ENCODE data around the gene TECPR1. TPM values are rescaled to one million over a fixed set of nuclear protein-coding genes. Genes with fewer than 3 reads are reported as not detected.

TECPR1 gene
- total RNA-seq, 2 experiments from 2014 or later, result 34.5 to 35.3 TPM

- H3K27me3 Mint-ChIP-seq, result no peaks in the 10 kb centered on the region
- peaks cover 6% of the 10 kb centered on the region for H3K36me3 Mint-ChIP-seq
- intact Hi-C loops (cut with micrococcal nuclease), result no loop called here
- ChIA-PET CTCF (interaction anchor here (3.2 to 19.6 kb wide), 2 partner anchors 9 to 157 kb away, joined by 22 to 368 read pairs; no protein-coding TSS in a partner anchor), POLR2A (no interaction called here)
- no peaks in the 10 kb centered on the region for H3K9me3 Mint-ChIP-seq
- H3K4me3 Mint-ChIP-seq, result no peak overlapping the region
- no peak for DNase-seq
- no peak overlapping the region for H3K27ac Mint-ChIP-seq
- H3K4me1 Mint-ChIP-seq (ENCODE audit: low read depth), result no peaks in the 10 kb centered on the region
Observed at GRCh38 chr7:98178321-98178720, 73.7 kb downstream of the TECPR1 start.

DNA sequence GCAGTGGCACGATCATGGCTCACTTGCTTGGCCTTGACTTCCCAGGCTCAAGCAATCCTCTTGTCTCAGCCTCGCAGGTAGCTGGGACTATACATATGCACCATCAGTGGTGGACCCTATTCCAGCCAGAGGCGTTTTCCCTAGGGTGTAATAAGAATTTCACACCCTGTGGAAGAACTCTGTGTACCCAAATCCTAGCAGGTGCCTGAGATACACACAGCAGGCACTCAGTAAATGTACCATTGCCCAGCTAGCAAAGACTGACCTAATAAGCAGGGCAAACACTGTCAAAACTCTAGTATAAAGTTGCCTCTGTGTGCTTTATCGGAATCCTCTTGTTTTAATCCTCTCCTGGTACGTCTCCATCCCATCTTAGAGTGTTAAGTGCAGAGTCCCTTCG, 74.5 kb downstream of the TECPR1 start:
- CTCF ChIA-PET, result interaction anchor here (3.2 to 19.6 kb wide), 2 partner anchors 9 to 157 kb away, joined by 22 to 368 read pairs; no protein-coding TSS in a partner anchor
- Mint-ChIP-seq H3K27me3 (no peaks in the 10 kb centered on the region), H3K36me3 (peaks cover 2% of the 10 kb centered on the region), H3K9me3 (no peaks in the 10 kb centered on the region), H3K4me3 (no peak overlapping the region), H3K27ac (no peak overlapping the region), H3K4me1 (ENCODE audit: low read depth) (no peaks in the 10 kb centered on the region)
- intact Hi-C loops (cut with micrococcal nuclease), result no loop called here
- POLR2A ChIA-PET, result no interaction called here
- DNase-seq, result no peak

DNA sequence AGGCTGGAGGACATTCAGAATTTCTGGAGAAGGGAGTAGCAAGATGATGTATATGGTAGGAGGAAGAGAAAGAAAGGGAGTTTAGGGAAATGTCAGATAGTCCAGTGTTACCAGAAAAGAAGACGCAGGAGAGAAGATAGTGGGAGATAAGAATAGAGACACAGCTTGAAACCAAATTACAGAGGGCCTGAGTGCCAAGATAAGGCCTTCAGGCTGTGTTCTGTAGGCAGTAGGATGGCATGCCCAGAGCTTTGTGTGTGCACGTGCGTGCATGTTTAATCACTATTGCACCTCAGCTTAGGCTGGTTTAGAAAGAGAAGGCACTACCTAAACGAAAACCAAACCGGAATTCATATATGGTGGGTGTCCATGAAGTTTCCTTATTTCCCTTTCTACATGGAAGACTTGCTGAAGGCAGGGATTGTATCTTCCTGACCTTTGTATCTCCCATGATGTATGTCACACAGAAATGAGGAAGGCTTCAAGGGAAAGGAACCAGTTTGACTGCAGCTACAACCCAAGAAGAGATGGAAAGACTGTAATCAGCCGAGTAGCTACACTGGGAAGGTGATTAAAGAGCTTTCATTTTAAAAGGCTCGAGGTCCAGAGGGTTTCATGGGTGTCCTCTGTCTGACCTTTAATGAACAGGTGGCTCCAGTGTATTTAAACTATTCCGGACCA, 76.6 kb downstream of the TECPR1 start:
- CTCF ChIA-PET, result interaction anchor here (0.6 to 19.6 kb wide), 3 partner anchors 9 to 155 kb away, joined by 4 to 368 read pairs (median 4); no protein-coding TSS in a partner anchor
- POLR2A ChIA-PET, result no interaction called here
- Mint-ChIP-seq H3K4me1 (ENCODE audit: low read depth) (no peaks in the 10 kb centered on the region), H3K27ac (no peak overlapping the region), H3K9me3 (no peaks in the 10 kb centered on the region), H3K27me3 (no peaks in the 10 kb centered on the region), H3K4me3 (no peak overlapping the region), H3K36me3 (peaks cover 8% of the 10 kb centered on the region)
- no peak for DNase-seq
- intact Hi-C loops (cut with micrococcal nuclease), result no loop called here

- CTCF ChIA-PET, result interaction anchor here (19.6 kb wide), 1 partner anchor 154 kb away, joined by 368 read pairs; no protein-coding TSS in a partner anchor
- intact Hi-C loops (cut with micrococcal nuclease), result no loop called here
Observed at GRCh38 chr7:98174334-98175259, 77.4 kb downstream of the TECPR1 start.

DNA sequence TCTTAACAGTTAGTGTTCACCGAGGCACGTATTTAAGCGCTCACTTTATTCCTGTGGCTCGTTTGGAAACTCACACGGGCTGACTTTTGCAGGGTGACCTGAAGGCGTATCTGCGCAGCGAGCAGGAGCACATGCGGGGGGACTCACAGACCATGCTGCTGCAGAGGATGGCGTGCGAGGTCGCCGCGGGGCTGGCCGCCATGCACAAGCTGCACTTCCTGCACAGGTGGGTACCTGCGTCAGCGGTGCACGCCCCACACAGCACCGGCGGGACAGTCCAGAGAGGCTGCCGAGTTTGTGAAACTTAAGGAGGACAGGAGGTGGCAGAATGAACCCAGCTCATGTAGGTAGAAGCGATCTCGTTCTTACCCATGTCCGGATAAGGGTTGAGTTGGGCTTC, 80.6 kb downstream of the TECPR1 start:
- peaks cover 8% of the 10 kb centered on the region for H3K36me3 Mint-ChIP-seq
- H3K27ac Mint-ChIP-seq, result no peak overlapping the region
- no peaks in the 10 kb centered on the region for H3K27me3 Mint-ChIP-seq
- peaks cover 6% of the 10 kb centered on the region for H3K4me1 Mint-ChIP-seq (ENCODE audit: low read depth)
- CTCF ChIA-PET, result interaction anchor here (0.6 to 19.6 kb wide), 3 partner anchors 151 to 274 kb away, joined by 3 to 368 read pairs (median 4); no protein-coding TSS in a partner anchor
- POLR2A ChIA-PET, result no interaction called here
- H3K4me3 Mint-ChIP-seq, result no peak overlapping the region
- H3K9me3 Mint-ChIP-seq, result no peaks in the 10 kb centered on the region
- intact Hi-C loops (cut with micrococcal nuclease), result no loop called here
- DNase-seq, result no peak

More at GRCh38 chr7:98174334-98175259, 77.4 kb downstream of the TECPR1 start:
- Mint-ChIP-seq H3K4me3 (no peak overlapping the region), H3K36me3 (peaks cover 8% of the 10 kb centered on the region), H3K9me3 (no peaks in the 10 kb centered on the region), H3K4me1 (ENCODE audit: low read depth) (no peaks in the 10 kb centered on the region), H3K27ac (no peak overlapping the region), H3K27me3 (no peaks in the 10 kb centered on the region)
- no peak for DNase-seq
- POLR2A ChIA-PET, result no interaction called here

- no peaks in the 10 kb centered on the region for H3K27me3 Mint-ChIP-seq
- H3K9me3 Mint-ChIP-seq, result no peaks in the 10 kb centered on the region
- DNase-seq, result no peak
- ChIA-PET POLR2A (no interaction called here), CTCF (interaction anchor here (19.6 kb wide), 1 partner anchor 150 kb away, joined by 368 read pairs; no protein-coding TSS in a partner anchor)
- no peak overlapping the region for H3K27ac Mint-ChIP-seq
- peaks cover 8% of the 10 kb centered on the region for H3K36me3 Mint-ChIP-seq
- no peak overlapping the region for H3K4me3 Mint-ChIP-seq
- intact Hi-C loops (cut with micrococcal nuclease), result no loop called here
- peaks cover 6% of the 10 kb centered on the region for H3K4me1 Mint-ChIP-seq (ENCODE audit: low read depth)
Observed at GRCh38 chr7:98170966-98171365, 81.1 kb downstream of the TECPR1 start.

- Mint-ChIP-seq H3K27me3 (no peaks in the 10 kb centered on the region), H3K9me3 (no peaks in the 10 kb centered on the region), H3K4me3 (no peak overlapping the region), H3K27ac (no peak overlapping the region), H3K36me3 (peaks cover 6% of the 10 kb centered on the region), H3K4me1 (ENCODE audit: low read depth) (peaks cover 6% of the 10 kb centered on the region)
- ChIA-PET CTCF (interaction anchor here (0.5 to 19.6 kb wide), 38 partner anchors 9 to 1069 kb away, joined by 3 to 368 read pairs (median 6); partner anchors contain the start of gene LMTK2), POLR2A (interaction anchor here (1.6 kb wide), 1 partner anchor 63 kb away, joined by 6 read pairs; the partner anchor contains the start of gene LMTK2)
- DNase-seq, result no peak
- intact Hi-C loops (cut with micrococcal nuclease), result loop anchor here (1.0 kb wide), 2 partner anchors 63 to 148 kb away; partner anchors contain the start of gene LMTK2
Observed at GRCh38 chr7:98168904-98169621, 83.0 kb downstream of the TECPR1 start.

- H3K4me3 Mint-ChIP-seq, result no peak overlapping the region
- peaks cover 6% of the 10 kb centered on the region for H3K4me1 Mint-ChIP-seq (ENCODE audit: low read depth)
- intact Hi-C loops (cut with micrococcal nuclease), result loop anchor here (1.0 kb wide), 2 partner anchors 62 to 147 kb away; partner anchors contain the start of gene LMTK2
- H3K27me3 Mint-ChIP-seq, result no peaks in the 10 kb centered on the region
- peaks cover 6% of the 10 kb centered on the region for H3K36me3 Mint-ChIP-seq
- DNase-seq, result peak; percentile 72
- no peaks in the 10 kb centered on the region for H3K9me3 Mint-ChIP-seq
- H3K27ac Mint-ChIP-seq, result no peak overlapping the region
- ChIA-PET POLR2A (interaction anchor here (1.6 kb wide), 1 partner anchor 62 kb away, joined by 6 read pairs; the partner anchor contains the start of gene LMTK2), CTCF (interaction anchor here (0.5 to 19.6 kb wide), 41 partner anchors 9 to 1068 kb away, joined by 3 to 368 read pairs (median 6); partner anchors contain the start of gene LMTK2)
Observed at GRCh38 chr7:98168181-98168903, 83.7 kb downstream of the TECPR1 start.

DNA sequence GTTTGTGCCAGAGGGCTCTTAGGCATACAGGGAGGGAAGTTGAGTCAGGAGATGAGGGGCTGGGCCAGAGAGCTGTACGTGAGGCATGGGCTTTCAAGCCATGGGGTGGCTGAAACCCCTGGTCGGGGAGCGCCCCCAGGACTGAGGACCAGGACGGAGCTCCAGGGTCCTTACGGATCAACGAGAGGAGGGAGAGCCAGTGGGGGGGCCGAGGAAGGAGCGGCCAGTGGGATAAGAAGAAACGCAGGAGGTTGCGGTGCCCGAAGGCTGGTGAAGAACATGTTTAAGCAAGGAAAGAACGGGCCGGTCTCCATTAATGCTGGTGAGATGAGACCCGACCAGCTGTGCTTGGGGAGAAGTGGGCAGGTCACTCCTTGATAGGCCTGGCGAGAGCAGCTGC, 84.4 kb downstream of the TECPR1 start:
- intact Hi-C loops (cut with micrococcal nuclease), result loop anchor here (1.0 kb wide), 2 partner anchors 61 to 146 kb away; partner anchors contain the start of gene LMTK2
- CTCF ChIA-PET, result interaction anchor here (0.7 to 19.6 kb wide), 15 partner anchors 9 to 147 kb away, joined by 3 to 368 read pairs (median 9); partner anchors contain the start of gene LMTK2

GRCh38 chr7:98166668-98166970, 85.4 kb downstream of the TECPR1 start:
- H3K36me3 Mint-ChIP-seq, result peaks cover 3% of the 10 kb centered on the region
- no peak for DNase-seq
- no peaks in the 10 kb centered on the region for H3K9me3 Mint-ChIP-seq
- intact Hi-C loops (cut with micrococcal nuclease), result no loop called here
- no peak overlapping the region for H3K27ac Mint-ChIP-seq
- H3K4me1 Mint-ChIP-seq (ENCODE audit: low read depth), result peaks cover 6% of the 10 kb centered on the region
- H3K4me3 Mint-ChIP-seq, result no peak overlapping the region
- ChIA-PET POLR2A (no interaction called here), CTCF (interaction anchor here (0.7 to 19.6 kb wide), 13 partner anchors 9 to 230 kb away, joined by 3 to 368 read pairs (median 4); partner anchors contain the start of gene LMTK2)
- no peaks in the 10 kb centered on the region for H3K27me3 Mint-ChIP-seq

More for the DNA sequence above, 84.4 kb downstream of the TECPR1 start:
- H3K27ac Mint-ChIP-seq, result no peak overlapping the region
- no peaks in the 10 kb centered on the region for H3K9me3 Mint-ChIP-seq
- H3K36me3 Mint-ChIP-seq, result peaks cover 6% of the 10 kb centered on the region
- H3K4me1 Mint-ChIP-seq (ENCODE audit: low read depth), result peaks cover 6% of the 10 kb centered on the region
- POLR2A ChIA-PET, result no interaction called here
- no peaks in the 10 kb centered on the region for H3K27me3 Mint-ChIP-seq
- DNase-seq, result no peak
- no peak overlapping the region for H3K4me3 Mint-ChIP-seq

Measured in activated CD4-positive, alpha-beta memory T cell treated with anti-CD3 and anti-CD28 coated beads for 36 hours (primary cell).